ENCODE data around the gene CEACAM1.

DNA sequence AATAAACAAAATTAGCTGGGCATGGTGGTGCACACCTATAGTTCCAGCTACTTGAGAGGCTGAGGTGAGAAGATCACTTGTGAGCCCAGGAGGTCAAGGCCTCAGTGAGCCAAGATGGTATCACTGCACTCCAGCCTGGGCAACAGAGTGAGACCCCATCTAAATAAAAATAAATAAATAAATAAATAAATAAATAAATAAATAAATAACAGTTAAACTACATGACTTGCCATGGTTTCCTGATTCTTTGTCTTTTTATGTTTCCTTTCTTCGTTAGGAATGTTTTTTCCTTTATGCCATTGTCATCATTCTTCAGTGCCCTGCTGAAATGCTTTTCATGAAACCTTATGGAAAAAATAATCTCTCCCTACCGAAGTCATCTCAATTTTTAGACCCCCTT is 50.3 kb downstream of the CEACAM1 start:
- TF ChIP-seq, protein P1, sequence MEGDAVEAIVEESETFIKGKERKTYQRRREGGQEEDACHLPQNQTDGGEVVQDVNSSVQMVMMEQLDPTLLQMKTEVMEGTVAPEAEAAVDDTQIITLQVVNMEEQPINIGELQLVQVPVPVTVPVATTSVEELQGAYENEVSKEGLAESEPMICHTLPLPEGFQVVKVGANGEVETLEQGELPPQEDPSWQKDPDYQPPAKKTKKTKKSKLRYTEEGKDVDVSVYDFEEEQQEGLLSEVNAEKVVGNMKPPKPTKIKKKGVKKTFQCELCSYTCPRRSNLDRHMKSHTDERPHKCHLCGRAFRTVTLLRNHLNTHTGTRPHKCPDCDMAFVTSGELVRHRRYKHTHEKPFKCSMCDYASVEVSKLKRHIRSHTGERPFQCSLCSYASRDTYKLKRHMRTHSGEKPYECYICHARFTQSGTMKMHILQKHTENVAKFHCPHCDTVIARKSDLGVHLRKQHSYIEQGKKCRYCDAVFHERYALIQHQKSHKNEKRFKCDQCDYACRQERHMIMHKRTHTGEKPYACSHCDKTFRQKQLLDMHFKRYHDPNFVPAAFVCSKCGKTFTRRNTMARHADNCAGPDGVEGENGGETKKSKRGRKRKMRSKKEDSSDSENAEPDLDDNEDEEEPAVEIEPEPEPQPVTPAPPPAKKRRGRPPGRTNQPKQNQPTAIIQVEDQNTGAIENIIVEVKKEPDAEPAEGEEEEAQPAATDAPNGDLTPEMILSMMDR (IDR thresholded peaks at IDR 0.05): no peak
- no peak for TF ChIP-seq POLR2A (IDR thresholded peaks at IDR 0.05)
